Measurements from ENCODE around the gene CTSZ. TPM values are rescaled to one million over a fixed set of nuclear protein-coding genes. Genes with fewer than 3 reads are reported as not detected.

The CTSZ gene
- total and polyA plus RNA-seq, 2 experiments from 2014 or later: 5.0 to 161 TPM

DNA sequence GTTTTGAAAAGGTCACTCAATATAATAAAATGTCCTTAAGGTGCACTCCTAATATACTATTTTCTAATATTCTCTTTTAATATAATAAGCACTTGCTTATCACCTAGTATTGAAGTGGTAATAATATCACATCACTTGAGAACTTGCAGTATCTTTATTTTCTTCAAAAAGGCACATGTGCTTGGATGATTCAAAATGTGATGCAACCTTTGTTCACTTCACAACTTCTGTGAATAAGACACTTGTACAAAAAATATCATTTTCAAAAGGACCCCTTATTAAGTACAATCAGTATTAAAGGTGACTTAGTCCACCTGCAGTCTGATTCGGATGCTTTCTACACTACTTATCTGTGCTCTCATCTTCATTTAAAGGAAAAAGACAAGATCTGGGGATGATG is 32.2 kb upstream of the CTSZ start:
- Histone ChIP-seq H3K27ac (no peak overlapping the region), H3K4me3 (no peak overlapping the region), H3K4me1 (ENCODE audit: insufficient read depth) (peaks cover 9% of the 10 kb centered on the region), H3K4me2 (peak overlapping the region; percentile 95), H4K20me1 (ENCODE audit: insufficient read depth, poor library complexity, severe bottlenecking) (no peaks in the 10 kb centered on the region), H3K9me2 (replicated peaks; ENCODE audit: insufficient read depth) (no peaks in the 10 kb centered on the region), H2AFZ (no peak overlapping the region), H3K9me3 (ENCODE audit: low read depth) (no peaks in the 10 kb centered on the region), H3K27me3 (no peaks in the 10 kb centered on the region), H3K36me3 (replicated peaks; ENCODE audit: insufficient read depth, low read depth) (no peaks in the 10 kb centered on the region), H3K79me2 (peaks cover 66% of the 10 kb centered on the region)
- WGBS (ENCODE audit: low lambda C conversion rate, missing lambda C conversion rate): 85% methylated on average over 1 of the region's 1 CpG
- no peak for TF ChIP-seq EZH2phosphoT487 (IDR thresholded peaks at IDR 0.05; ENCODE audit: low read depth, severe bottlenecking, unreplicated experiment)
- TF ChIP-seq EZH2 (IDR thresholded peaks at IDR 0.05; ENCODE audit: borderline replicate concordance): no peak
- TF ChIP-seq, protein P1, sequence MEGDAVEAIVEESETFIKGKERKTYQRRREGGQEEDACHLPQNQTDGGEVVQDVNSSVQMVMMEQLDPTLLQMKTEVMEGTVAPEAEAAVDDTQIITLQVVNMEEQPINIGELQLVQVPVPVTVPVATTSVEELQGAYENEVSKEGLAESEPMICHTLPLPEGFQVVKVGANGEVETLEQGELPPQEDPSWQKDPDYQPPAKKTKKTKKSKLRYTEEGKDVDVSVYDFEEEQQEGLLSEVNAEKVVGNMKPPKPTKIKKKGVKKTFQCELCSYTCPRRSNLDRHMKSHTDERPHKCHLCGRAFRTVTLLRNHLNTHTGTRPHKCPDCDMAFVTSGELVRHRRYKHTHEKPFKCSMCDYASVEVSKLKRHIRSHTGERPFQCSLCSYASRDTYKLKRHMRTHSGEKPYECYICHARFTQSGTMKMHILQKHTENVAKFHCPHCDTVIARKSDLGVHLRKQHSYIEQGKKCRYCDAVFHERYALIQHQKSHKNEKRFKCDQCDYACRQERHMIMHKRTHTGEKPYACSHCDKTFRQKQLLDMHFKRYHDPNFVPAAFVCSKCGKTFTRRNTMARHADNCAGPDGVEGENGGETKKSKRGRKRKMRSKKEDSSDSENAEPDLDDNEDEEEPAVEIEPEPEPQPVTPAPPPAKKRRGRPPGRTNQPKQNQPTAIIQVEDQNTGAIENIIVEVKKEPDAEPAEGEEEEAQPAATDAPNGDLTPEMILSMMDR (IDR thresholded peaks at IDR 0.05; ENCODE audit: poor library complexity): no peak
- no peak for DNase-seq (ENCODE audit: low spot score)

DNA sequence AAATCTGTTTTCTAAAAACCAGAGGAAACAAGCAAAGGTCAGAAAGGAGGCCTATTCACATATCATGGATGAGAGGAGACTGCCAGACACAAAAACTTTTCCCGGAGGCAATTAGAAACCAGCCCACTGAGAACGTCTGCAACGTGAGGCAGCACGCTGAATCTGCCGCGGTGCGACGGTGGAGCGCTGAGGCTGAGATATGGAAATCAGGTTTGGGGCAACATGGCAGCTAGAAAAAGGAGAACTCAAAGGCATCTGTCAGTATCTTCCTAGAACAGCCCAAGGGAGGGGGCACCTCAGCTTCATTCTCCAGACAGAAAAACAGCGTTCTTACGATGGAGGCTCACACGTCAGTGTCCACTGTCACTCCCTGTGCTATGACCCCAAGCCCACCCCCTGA is 30.3 kb upstream of the CTSZ start:
- Histone ChIP-seq H3K4me1 (ENCODE audit: insufficient read depth) (peaks cover 10% of the 10 kb centered on the region), H3K79me2 (peaks cover 64% of the 10 kb centered on the region), H3K9me3 (ENCODE audit: low read depth) (no peaks in the 10 kb centered on the region), H2AFZ (no peak overlapping the region), H3K27me3 (no peaks in the 10 kb centered on the region), H3K27ac (no peak overlapping the region), H4K20me1 (ENCODE audit: insufficient read depth, poor library complexity, severe bottlenecking) (no peaks in the 10 kb centered on the region), H3K4me3 (no peak overlapping the region), H3K9me2 (replicated peaks; ENCODE audit: insufficient read depth) (no peaks in the 10 kb centered on the region), H3K4me2 (no peak overlapping the region), H3K36me3 (replicated peaks; ENCODE audit: insufficient read depth, low read depth) (no peaks in the 10 kb centered on the region)
- WGBS (ENCODE audit: low lambda C conversion rate, missing lambda C conversion rate): 95% methylated on average over 12 of the region's 12 CpGs
- TF ChIP-seq EZH2phosphoT487 (IDR thresholded peaks at IDR 0.05; ENCODE audit: low read depth, severe bottlenecking, unreplicated experiment) (no peak), EZH2 (IDR thresholded peaks at IDR 0.05; ENCODE audit: borderline replicate concordance) (no peak)
- TF ChIP-seq, protein P1 (IDR thresholded peaks at IDR 0.05; ENCODE audit: poor library complexity): no peak
- DNase-seq (ENCODE audit: low spot score): no peak

DNA sequence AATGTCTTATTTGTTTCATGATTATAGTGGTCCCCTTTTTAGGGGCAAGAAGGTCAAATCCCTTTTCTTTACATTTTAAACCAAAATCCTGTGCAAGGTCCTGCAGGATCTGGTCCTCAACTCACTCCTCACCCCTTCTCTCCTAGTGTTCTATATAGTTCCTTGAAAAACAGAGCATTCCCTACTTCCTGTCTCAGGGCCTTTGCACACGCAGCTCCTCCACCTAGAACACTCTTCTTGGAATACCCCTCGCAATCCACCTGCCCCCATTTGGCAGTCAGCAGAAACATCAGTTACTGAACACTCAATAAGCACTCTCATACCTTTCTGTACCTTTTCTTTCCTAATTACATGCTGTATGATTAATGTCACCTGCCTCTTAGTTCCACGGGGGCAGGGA is 28.3 kb upstream of the CTSZ start:
- no peak for DNase-seq (ENCODE audit: low spot score)
- 98% methylated on average over 3 of the region's 3 CpGs for WGBS (ENCODE audit: low lambda C conversion rate, missing lambda C conversion rate)
- Histone ChIP-seq H3K79me2 (peaks cover 63% of the 10 kb centered on the region), H3K9me2 (replicated peaks; ENCODE audit: insufficient read depth) (no peaks in the 10 kb centered on the region), H3K4me2 (no peak overlapping the region), H3K27me3 (no peaks in the 10 kb centered on the region), H3K4me3 (no peak overlapping the region), H3K4me1 (ENCODE audit: insufficient read depth) (peaks cover 18% of the 10 kb centered on the region), H3K9me3 (ENCODE audit: low read depth) (no peaks in the 10 kb centered on the region), H4K20me1 (ENCODE audit: insufficient read depth, poor library complexity, severe bottlenecking) (no peaks in the 10 kb centered on the region), H3K27ac (no peak overlapping the region), H2AFZ (no peak overlapping the region), H3K36me3 (replicated peaks; ENCODE audit: insufficient read depth, low read depth) (no peaks in the 10 kb centered on the region)
- TF ChIP-seq, protein P1 (IDR thresholded peaks at IDR 0.05; ENCODE audit: poor library complexity): no peak
- TF ChIP-seq EZH2phosphoT487 (IDR thresholded peaks at IDR 0.05; ENCODE audit: low read depth, severe bottlenecking, unreplicated experiment): no peak
